Left renal pelvis (tissue), 4 donors: ENCODE measurements around the gene IL15RA. TPM values are rescaled to one million over a fixed set of nuclear protein-coding genes. Genes with fewer than 3 reads are reported as not detected.
"Not testable (repeated sequence)": the region's sequence is repeated elsewhere in the genome, so short reads cannot be mapped to it uniquely, and the experiment has no call there.

ENCODE experiments used
- DNase-seq, 4 donors: peaks; one replicate each; pipeline ENCODE4 v3.0.0-alpha.2; 2013; ENCODE audit warnings: low read depth in 4 of 4, low spot score in 3 of 4
- polyA plus RNA-seq, 4 donors: library from polyadenylated mRNA; unstranded; fragments of 120-200 nt; gene quantifications; one replicate each; pipeline ENCODE4 v1.2.1, GENCODE V29; 2013; ENCODE audit not compliant: insufficient read length in 4 of 4

Gene IL15RA
- polyA plus RNA-seq, 4 donors, result 0.71 to 2.9 (median 2.1) TPM

- DNase-seq, result no peak
Observed at GRCh38 chr10:5952731-5953385, 24.5 kb downstream of the IL15RA start.

- DNase-seq, result no peak
Observed at GRCh38 chr10:5951721-5952407, 25.5 kb downstream of the IL15RA start.

GRCh38 chr10:5951167-5951711 lies 26.1 kb downstream of the IL15RA start:
- DNase-seq, result no peak

- no peak for DNase-seq
Observed at GRCh38 chr10:5949009-5949759, 28.2 kb downstream of the IL15RA start.

GRCh38 chr10:5948208-5948585 lies 29.1 kb downstream of the IL15RA start:
- no peak for DNase-seq

GRCh38 chr10:5947471-5948207 lies 29.7 kb downstream of the IL15RA start:
- no peak for DNase-seq

- no peak for DNase-seq
Observed at GRCh38 chr10:5946786-5947185, 30.6 kb downstream of the IL15RA start.

GRCh38 chr10:5946419-5946775 lies 30.9 kb downstream of the IL15RA start:
- DNase-seq, result not testable (repeated sequence)

- no peak for DNase-seq
Observed at GRCh38 chr10:5945561-5946418, 31.6 kb downstream of the IL15RA start.

GRCh38 chr10:5945190-5945509 lies 32.2 kb downstream of the IL15RA start:
- no peak for DNase-seq

- peak; percentile 71 to 83 (median 74) for DNase-seq
Observed at GRCh38 chr10:5944389-5945189, 32.8 kb downstream of the IL15RA start.

GRCh38 chr10:5943536-5943935 lies 33.8 kb downstream of the IL15RA start:
- DNase-seq, result no peak

- DNase-seq, result no peak
Observed at GRCh38 chr10:5942474-5942873, 34.9 kb downstream of the IL15RA start.

GRCh38 chr10:5942001-5942400 lies 35.3 kb downstream of the IL15RA start:
- no peak for DNase-seq

GRCh38 chr10:5941579-5941978 lies 35.8 kb downstream of the IL15RA start:
- no peak for DNase-seq

- DNase-seq, result no peak
Observed at GRCh38 chr10:5940807-5941218, 36.5 kb downstream of the IL15RA start.

- no peak for DNase-seq
Observed at GRCh38 chr10:5938291-5938690, 39.1 kb downstream of the IL15RA start.

- DNase-seq, result no peak
Observed at GRCh38 chr10:5937016-5937415, 40.3 kb downstream of the IL15RA start.

GRCh38 chr10:5935628-5936027 lies 41.7 kb downstream of the IL15RA start:
- no peak for DNase-seq
